Gastrocnemius medialis (tissue), 4 donors: ENCODE results near the gene HSDL2. TPM values are rescaled to one million over a fixed set of nuclear protein-coding genes. Genes with fewer than 3 reads are reported as not detected.

Experiments used
- ATAC-seq, 2 donors: fragments of 150-250 bp; one replicate each; pipeline ENCODE4 v1.9.1; 2016
- DNase-seq, 2 donors: peaks; one replicate each; pipeline ENCODE4 v3.0.0-alpha.2; 2019
- H3K27ac ChIP-seq, 4 donors: fragments of 200-600 bp; sonication (generic); 1 replicate in 1 of 4; 2 replicates in 3 of 4; pipeline ENCODE4 v1.5.1; 2016 to 2018; ENCODE audit warnings: mild to moderate bottlenecking in 2 of 4, moderate library complexity in 1 of 4
- H3K27me3 ChIP-seq, 3 donors: fragments of 200-600 bp; sonication (generic) in 2 of 3; 1 replicate in 1 of 3; 2 replicates in 2 of 3; pipeline versions ENCODE4 v1.5.1 to v1.6.0; 2016 to 2019; ENCODE audit warnings: mild to moderate bottlenecking in 1 of 3, moderate library complexity in 1 of 3
- H3K36me3 ChIP-seq, 2 donors: fragments of 200-600 bp; sonication (generic) in 1 of 2; one replicate each; pipeline ENCODE4 v1.5.1; 2017 to 2018
- H3K4me1 ChIP-seq, 2 donors: fragments of 200-600 bp; sonication (generic) in 1 of 2; one replicate each; pipeline ENCODE4 v1.5.1; 2016 to 2017; ENCODE audit warnings: mild to moderate bottlenecking in 2 of 2
- H3K4me3 ChIP-seq, 4 donors: fragments of 200-600 bp; sonication (generic) in 3 of 4; 1 replicate in 1 of 4; 2 replicates in 3 of 4; pipeline ENCODE4 v1.5.1; 2016 to 2019; ENCODE audit warnings: mild to moderate bottlenecking in 2 of 4
- H3K9me3 ChIP-seq, 3 donors: fragments of 200-600 bp; sonication (generic) in 2 of 3; 1 replicate in 1 of 3; 2 replicates in 2 of 3; pipeline ENCODE4 v1.5.1; 2016 to 2019
- CTCF ChIP-seq, 5 experiments: fragments of 450-650 bp in 3 of 5; fragments of 200-600 bp in 2 of 5; sonication (generic) in 2 of 5; IDR thresholded peaks in 4 of 5; conservative IDR thresholded peaks in 1 of 5; 1 replicate in 4 of 5; 2 replicates in 1 of 5; pipeline ENCODE4 v1.5.1; 2016 to 2019; ENCODE audit warnings: antibody characterized with exemption in 5 of 5, mild to moderate bottlenecking in 3 of 5, moderate library complexity in 3 of 5
- POLR2A ChIP-seq, 2 donors: fragments of 450-650 bp; IDR thresholded peaks; one replicate each; pipeline ENCODE4 v1.6.1; 2017; ENCODE audit warnings: antibody characterized with exemption in 2 of 2, mild to moderate bottlenecking in 2 of 2, moderate library complexity in 2 of 2
- in situ Hi-C, 4 donors: fragments of 200-750 bp; cut with MboI; loops; one replicate each; pipeline versions ENCODE4 v1.15.0 to v1.8.0; 2017; ENCODE audit warnings: low sequenced_read_pairs in 4 of 4
- intact Hi-C: fragments of 100-400 bp; cut with DNase I; formaldehyde crosslinking; loops from one replicate; pipeline ENCODE4 v1.15.1; 2023; ENCODE audit warnings: low total_unique reads
- total RNA-seq, 4 donors: library from RNA; depleted of rRNA; stranded (reverse); fragments of >200 nt; gene quantifications; one replicate each; pipeline versions ENCODE4 v1.1.0 to v1.2.3, GENCODE V29; 2016

HSDL2 gene
- total RNA-seq, 4 donors from 2014 or later: 68.9 to 106 (median 93.5) TPM

DNA sequence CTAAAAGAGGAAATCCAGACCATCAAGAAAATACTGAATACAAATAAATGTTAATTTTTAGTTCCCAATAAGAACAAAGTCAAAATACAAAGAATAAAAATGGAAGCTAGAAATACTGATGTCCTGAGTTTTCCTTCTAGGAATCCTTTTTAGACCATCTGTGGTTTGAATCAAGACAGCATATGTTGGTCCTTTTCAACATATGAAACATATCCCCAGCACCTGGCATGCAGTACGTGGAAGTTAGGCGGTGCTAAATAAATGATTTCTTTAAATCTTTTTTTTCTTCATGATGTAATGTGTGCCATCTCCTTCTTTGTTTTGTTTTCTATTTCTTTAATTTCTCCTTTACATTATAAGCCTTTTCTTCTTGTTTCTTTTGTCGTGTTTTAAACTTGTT is 140.7 kb downstream of the HSDL2 start:
- no peaks in the 10 kb centered on the region for H3K36me3 ChIP-seq
- H3K4me3 ChIP-seq: no peak overlapping the region
- intact Hi-C loops: no loop called here
- in situ Hi-C loops: no loop called here
- DNase-seq (no peak), ATAC-seq (no peak)
- TF ChIP-seq POLR2A (IDR thresholded peaks at IDR 0.05): no peak
- no peak for TF ChIP-seq CTCF (IDR thresholded peaks at IDR 0.05 in 4 of 5, conservative IDR thresholded peaks at IDR 0.05 in 1 of 5)
- no peak overlapping the region for H3K27ac ChIP-seq
- no peaks in the 10 kb centered on the region for H3K9me3 ChIP-seq
- H3K27me3 ChIP-seq: no peaks in the 10 kb centered on the region
- H3K4me1 ChIP-seq: no peaks in the 10 kb centered on the region

Other genes with a start within 250 kb of the HSDL2 start
- 1 to 10 TPM in 3 of 4 donors, under 1 TPM in 1; 0.82 to 8.0 (median 2.2) TPM for gene SUSD1, start 204.8 kb upstream of the HSDL2 start, total RNA-seq
- gene PTBP3, start 46.5 kb upstream of the HSDL2 start, total RNA-seq: 10 to 100 TPM in 3 of 4 donors, 1 to 10 TPM in 1; 9.9 to 54.7 (median 18.7) TPM
- 1 to 10 TPM; 1.3 to 4.0 (median 2.6) TPM for gene KIAA1958, start 106.7 kb downstream of the HSDL2 start, total RNA-seq